Right lobe of liver (tissue), 4 donors: Measurements from ENCODE around the gene CS.

Experiments used
- CTCF ChIP-seq, 4 donors: fragments of 200-600 bp in 3 of 4; fragments of 450-650 bp in 1 of 4; IDR thresholded peaks; one replicate each; pipeline versions ENCODE4 v1.5.1 to v1.8.0; 2016 to 2022; ENCODE audit warnings: antibody characterized with exemption in 4 of 4, mild to moderate bottlenecking in 2 of 4
- POLR2A ChIP-seq: fragments of 450-650 bp; IDR thresholded peaks from one replicate; pipeline ENCODE4 v1.6.1; 2017; ENCODE audit warnings: antibody characterized with exemption, mild to moderate bottlenecking
- donor health status: DM: no; HTN: no; CAD: no.
- donor health status: DM: no; HTN: no; CAD: no.
- donor health status: DM: no; HTN: yes; CAD: no.

- TF ChIP-seq POLR2A (peak; percentile 46), CTCF (IDR thresholded peaks at IDR 0.05) (peak; percentile 82 to 94 (median 87))
Observed at GRCh38 chr12:56224102-56224701, 75.9 kb downstream of the CS start, which contains the start of gene NABP2.
